ENCODE results near the gene MARVELD3. TPM values are rescaled to one million over a fixed set of nuclear protein-coding genes. Genes with fewer than 3 reads are reported as not detected.

Gene MARVELD3
- polyA plus RNA-seq, 1 of the 3 experiments (the other 2 are of a cell fraction) = not detected

DNA sequence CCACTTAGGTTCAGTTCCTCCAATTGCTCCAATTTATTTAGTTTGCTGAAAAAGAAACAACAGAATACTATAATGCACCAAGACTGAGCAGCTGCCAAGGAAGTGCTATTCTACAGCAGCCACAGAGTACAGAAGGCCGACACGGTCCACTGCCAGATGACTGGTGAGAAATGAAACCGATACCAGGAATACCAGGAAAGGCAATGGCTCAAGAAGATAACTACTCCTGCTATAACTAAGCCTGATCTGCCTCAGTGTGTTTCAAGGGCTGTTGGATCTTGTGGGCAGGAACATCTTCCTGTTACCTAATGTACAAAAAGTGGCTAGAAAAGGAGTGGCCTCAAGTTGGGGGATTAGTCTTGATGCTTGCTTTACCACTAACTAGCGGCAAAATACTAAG is 32.8 kb downstream of the MARVELD3 start:
- Histone ChIP-seq H3K4me2 (no peak overlapping the region), H3K9ac (no peak overlapping the region), H3F3A (replicated peaks; ENCODE audit: insufficient read depth) (no peaks in the 10 kb centered on the region), H4K20me1 (ENCODE audit: insufficient read depth) (no peaks in the 10 kb centered on the region), H2AFZ (ENCODE audit: low read depth) (no peak overlapping the region), H3K79me2 (ENCODE audit: insufficient read depth) (no peaks in the 10 kb centered on the region), H3K9me3 (no peaks in the 10 kb centered on the region), H3K9me2 (no peaks in the 10 kb centered on the region), H3K27ac (ENCODE audit: low read depth in 2 of 2, low read length in 1 of 2) (no peak overlapping the region), H3K4me1 (ENCODE audit: control insufficient read depth in 1 of 2, insufficient read depth in 2 of 2, low read depth in 1 of 2, low read length in 1 of 2) (no peaks in the 10 kb centered on the region), H3K27me3 (ENCODE audit: insufficient read depth) (no peaks in the 10 kb centered on the region), H3K4me3 (ENCODE audit: low read depth in 2 of 2, low read length in 1 of 2) (no peak overlapping the region), H3K36me3 (replicated peaks in 1 of 2; ENCODE audit: control insufficient read depth in 1 of 2, insufficient read depth in 2 of 2, low read length in 1 of 2) (peaks cover 37 to 38% of the 10 kb centered on the region in 2 experiments)
- no peak for DNase-seq
- ChIA-PET POLR2A (no interaction called here), CTCF (no interaction called here)
- WGBS (ENCODE audit: low lambda C conversion rate) = 97% methylated on average over 4 of the region's 4 CpGs
- TF ChIP-seq TCF12 (IDR thresholded peaks at IDR 0.05) (no peak), TEAD4 (IDR thresholded peaks at IDR 0.05; ENCODE audit: borderline replicate concordance, insufficient read depth) (no peak), SMC3 (IDR thresholded peaks at IDR 0.05; ENCODE audit: low read depth, low read length) (no peak), YY1 (IDR thresholded peaks at IDR 0.05; ENCODE audit: low read depth) (no peak), MEF2A (IDR thresholded peaks at IDR 0.05; ENCODE audit: borderline replicate concordance, low read depth) (no peak), ELF1 (IDR thresholded peaks at IDR 0.05) (no peak), SIN3A (IDR thresholded peaks at IDR 0.05; ENCODE audit: borderline replicate concordance, low read depth, low read length) (no peak), MXI1 (IDR thresholded peaks at IDR 0.05; ENCODE audit: low read depth, low read length) (no peak), TAF1 (IDR thresholded peaks at IDR 0.05; ENCODE audit: borderline replicate concordance, low read depth, low read length) (no peak), NRF1 (IDR thresholded peaks at IDR 0.05; ENCODE audit: low read depth, low read length) (no peak), FOXJ3 (CRISPR knock-in tag; IDR thresholded peaks at IDR 0.05) (no peak), EZH2phosphoT487 (IDR thresholded peaks at IDR 0.05; ENCODE audit: borderline replicate concordance, low read depth) (no peak), POLR2AphosphoS5 (IDR thresholded peaks at IDR 0.05; ENCODE audit: low read depth, low read length) (no peak), RFX5 (IDR thresholded peaks at IDR 0.05; ENCODE audit: low read length) (no peak), RCOR1 (IDR thresholded peaks at IDR 0.05; ENCODE audit: low read length) (no peak), FOSL2 (IDR thresholded peaks at IDR 0.05; ENCODE audit: borderline replicate concordance, low read depth) (no peak)
- TF ChIP-seq, protein P1, sequence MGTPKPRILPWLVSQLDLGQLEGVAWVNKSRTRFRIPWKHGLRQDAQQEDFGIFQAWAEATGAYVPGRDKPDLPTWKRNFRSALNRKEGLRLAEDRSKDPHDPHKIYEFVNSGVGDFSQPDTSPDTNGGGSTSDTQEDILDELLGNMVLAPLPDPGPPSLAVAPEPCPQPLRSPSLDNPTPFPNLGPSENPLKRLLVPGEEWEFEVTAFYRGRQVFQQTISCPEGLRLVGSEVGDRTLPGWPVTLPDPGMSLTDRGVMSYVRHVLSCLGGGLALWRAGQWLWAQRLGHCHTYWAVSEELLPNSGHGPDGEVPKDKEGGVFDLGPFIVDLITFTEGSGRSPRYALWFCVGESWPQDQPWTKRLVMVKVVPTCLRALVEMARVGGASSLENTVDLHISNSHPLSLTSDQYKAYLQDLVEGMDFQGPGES (IDR thresholded peaks at IDR 0.05; ENCODE audit: low read depth, low read length) = no peak
- TF ChIP-seq, protein P2, sequence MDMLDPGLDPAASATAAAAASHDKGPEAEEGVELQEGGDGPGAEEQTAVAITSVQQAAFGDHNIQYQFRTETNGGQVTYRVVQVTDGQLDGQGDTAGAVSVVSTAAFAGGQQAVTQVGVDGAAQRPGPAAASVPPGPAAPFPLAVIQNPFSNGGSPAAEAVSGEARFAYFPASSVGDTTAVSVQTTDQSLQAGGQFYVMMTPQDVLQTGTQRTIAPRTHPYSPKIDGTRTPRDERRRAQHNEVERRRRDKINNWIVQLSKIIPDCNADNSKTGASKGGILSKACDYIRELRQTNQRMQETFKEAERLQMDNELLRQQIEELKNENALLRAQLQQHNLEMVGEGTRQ (IDR thresholded peaks at IDR 0.05; ENCODE audit: borderline replicate concordance, low read depth, low read length) = no peak
- TF ChIP-seq, protein P3, sequence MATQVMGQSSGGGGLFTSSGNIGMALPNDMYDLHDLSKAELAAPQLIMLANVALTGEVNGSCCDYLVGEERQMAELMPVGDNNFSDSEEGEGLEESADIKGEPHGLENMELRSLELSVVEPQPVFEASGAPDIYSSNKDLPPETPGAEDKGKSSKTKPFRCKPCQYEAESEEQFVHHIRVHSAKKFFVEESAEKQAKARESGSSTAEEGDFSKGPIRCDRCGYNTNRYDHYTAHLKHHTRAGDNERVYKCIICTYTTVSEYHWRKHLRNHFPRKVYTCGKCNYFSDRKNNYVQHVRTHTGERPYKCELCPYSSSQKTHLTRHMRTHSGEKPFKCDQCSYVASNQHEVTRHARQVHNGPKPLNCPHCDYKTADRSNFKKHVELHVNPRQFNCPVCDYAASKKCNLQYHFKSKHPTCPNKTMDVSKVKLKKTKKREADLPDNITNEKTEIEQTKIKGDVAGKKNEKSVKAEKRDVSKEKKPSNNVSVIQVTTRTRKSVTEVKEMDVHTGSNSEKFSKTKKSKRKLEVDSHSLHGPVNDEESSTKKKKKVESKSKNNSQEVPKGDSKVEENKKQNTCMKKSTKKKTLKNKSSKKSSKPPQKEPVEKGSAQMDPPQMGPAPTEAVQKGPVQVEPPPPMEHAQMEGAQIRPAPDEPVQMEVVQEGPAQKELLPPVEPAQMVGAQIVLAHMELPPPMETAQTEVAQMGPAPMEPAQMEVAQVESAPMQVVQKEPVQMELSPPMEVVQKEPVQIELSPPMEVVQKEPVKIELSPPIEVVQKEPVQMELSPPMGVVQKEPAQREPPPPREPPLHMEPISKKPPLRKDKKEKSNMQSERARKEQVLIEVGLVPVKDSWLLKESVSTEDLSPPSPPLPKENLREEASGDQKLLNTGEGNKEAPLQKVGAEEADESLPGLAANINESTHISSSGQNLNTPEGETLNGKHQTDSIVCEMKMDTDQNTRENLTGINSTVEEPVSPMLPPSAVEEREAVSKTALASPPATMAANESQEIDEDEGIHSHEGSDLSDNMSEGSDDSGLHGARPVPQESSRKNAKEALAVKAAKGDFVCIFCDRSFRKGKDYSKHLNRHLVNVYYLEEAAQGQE (IDR thresholded peaks at IDR 0.05; ENCODE audit: low read depth, low read length) = no peak
- TF ChIP-seq, protein P4, sequence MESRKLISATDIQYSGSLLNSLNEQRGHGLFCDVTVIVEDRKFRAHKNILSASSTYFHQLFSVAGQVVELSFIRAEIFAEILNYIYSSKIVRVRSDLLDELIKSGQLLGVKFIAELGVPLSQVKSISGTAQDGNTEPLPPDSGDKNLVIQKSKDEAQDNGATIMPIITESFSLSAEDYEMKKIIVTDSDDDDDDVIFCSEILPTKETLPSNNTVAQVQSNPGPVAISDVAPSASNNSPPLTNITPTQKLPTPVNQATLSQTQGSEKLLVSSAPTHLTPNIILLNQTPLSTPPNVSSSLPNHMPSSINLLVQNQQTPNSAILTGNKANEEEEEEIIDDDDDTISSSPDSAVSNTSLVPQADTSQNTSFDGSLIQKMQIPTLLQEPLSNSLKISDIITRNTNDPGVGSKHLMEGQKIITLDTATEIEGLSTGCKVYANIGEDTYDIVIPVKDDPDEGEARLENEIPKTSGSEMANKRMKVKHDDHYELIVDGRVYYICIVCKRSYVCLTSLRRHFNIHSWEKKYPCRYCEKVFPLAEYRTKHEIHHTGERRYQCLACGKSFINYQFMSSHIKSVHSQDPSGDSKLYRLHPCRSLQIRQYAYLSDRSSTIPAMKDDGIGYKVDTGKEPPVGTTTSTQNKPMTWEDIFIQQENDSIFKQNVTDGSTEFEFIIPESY (IDR thresholded peaks at IDR 0.05; ENCODE audit: borderline replicate concordance, low read depth) = no peak

Measured in SK-N-SH (cell line).